ENCODE data around the gene GAREM1. TPM values are rescaled to one million over a fixed set of nuclear protein-coding genes. Genes with fewer than 3 reads are reported as not detected.

Gene GAREM1
- total RNA-seq, 1 experiment from 2014 or later, result 11.1 TPM

DNA sequence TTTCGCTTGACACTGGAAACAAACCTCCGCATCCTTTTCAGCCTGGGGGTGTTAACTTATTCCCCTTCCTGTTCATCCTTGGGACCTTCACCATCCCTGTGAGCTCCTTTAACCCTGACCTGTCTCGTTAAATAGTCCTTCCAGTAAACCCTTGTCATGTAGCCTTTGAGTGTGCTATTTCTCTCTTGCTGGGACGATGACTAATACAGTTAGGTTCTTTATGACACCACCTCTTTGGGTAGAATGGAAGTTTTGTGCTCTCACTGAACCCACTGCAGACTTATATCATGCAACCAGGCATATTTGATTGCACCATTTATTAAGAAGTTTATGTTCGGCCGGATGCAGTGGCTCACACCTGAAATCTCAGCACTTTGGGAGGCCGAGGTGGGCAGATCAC lies 40.5 kb upstream of the GAREM1 start (continued):
- TF ChIP-seq, protein P1, sequence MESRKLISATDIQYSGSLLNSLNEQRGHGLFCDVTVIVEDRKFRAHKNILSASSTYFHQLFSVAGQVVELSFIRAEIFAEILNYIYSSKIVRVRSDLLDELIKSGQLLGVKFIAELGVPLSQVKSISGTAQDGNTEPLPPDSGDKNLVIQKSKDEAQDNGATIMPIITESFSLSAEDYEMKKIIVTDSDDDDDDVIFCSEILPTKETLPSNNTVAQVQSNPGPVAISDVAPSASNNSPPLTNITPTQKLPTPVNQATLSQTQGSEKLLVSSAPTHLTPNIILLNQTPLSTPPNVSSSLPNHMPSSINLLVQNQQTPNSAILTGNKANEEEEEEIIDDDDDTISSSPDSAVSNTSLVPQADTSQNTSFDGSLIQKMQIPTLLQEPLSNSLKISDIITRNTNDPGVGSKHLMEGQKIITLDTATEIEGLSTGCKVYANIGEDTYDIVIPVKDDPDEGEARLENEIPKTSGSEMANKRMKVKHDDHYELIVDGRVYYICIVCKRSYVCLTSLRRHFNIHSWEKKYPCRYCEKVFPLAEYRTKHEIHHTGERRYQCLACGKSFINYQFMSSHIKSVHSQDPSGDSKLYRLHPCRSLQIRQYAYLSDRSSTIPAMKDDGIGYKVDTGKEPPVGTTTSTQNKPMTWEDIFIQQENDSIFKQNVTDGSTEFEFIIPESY (IDR thresholded peaks at IDR 0.05; ENCODE audit: extremely low read depth, insufficient replicate concordance, low read length), result no peak
- TF ChIP-seq, protein P2, sequence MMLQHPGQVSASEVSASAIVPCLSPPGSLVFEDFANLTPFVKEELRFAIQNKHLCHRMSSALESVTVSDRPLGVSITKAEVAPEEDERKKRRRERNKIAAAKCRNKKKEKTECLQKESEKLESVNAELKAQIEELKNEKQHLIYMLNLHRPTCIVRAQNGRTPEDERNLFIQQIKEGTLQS (IDR thresholded peaks at IDR 0.05), result no peak
- TF ChIP-seq CEBPB (IDR thresholded peaks at IDR 0.05; ENCODE audit: low read depth), result no peak
- no peak for TF ChIP-seq SRF (IDR thresholded peaks at IDR 0.05; ENCODE audit: low read depth)
- TF ChIP-seq YY1 (IDR thresholded peaks at IDR 0.05; ENCODE audit: extremely low read depth, insufficient replicate concordance, low read depth, low read length), result no peak
- no peak for TF ChIP-seq EZH2 (IDR thresholded peaks at IDR 0.05)
- no peak for TF ChIP-seq JUND (IDR thresholded peaks at IDR 0.05)
- TF ChIP-seq ZFX (IDR thresholded peaks at IDR 0.05), result no peak
- no peak for TF ChIP-seq ZNF274 (IDR thresholded peaks at IDR 0.05; ENCODE audit: low read depth, low read length)

DNA sequence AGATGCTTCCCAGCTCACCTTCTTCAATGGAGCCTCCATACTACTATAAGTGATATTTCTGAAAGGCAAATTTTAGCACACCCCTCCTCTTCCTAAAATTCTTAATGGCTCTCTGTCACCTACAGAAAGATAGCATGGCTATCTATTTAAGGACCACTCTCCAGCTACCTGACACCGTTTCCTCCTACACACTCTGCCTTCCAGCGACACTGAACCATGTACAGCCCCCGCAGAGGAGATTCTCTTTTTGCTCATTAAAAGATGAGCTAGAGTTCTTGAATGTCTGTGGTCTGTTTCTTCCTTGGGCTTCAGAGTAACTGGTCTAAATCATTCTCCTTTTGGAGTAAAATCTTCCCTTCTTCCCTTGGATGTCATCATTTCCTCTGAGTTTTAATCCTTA lies 38.4 kb upstream of the GAREM1 start:
- DNase-seq (ENCODE audit: low read depth, low spot score), result no peak
- H3K79me2 ChIP-seq (ENCODE audit: insufficient read depth, low read length), result no peaks in the 10 kb centered on the region
- H3K4me1 ChIP-seq (ENCODE audit: control insufficient read depth in 1 of 2, insufficient read depth in 2 of 2, low read length in 2 of 2), result no peaks in the 10 kb centered on the region
- H3K27ac ChIP-seq (ENCODE audit: low read depth, low read length), result no peak overlapping the region
- POLR2A ChIA-PET, result no interaction called here
- H3K9me3 ChIP-seq (ENCODE audit: control insufficient read depth in 1 of 2, insufficient read depth in 1 of 2, low read depth in 1 of 2, low read length in 2 of 2), result no peaks in the 10 kb centered on the region
- H2AFZ ChIP-seq (ENCODE audit: low read depth, low read length, poor library complexity, severe bottlenecking), result no peak overlapping the region
- TF ChIP-seq, protein P3, sequence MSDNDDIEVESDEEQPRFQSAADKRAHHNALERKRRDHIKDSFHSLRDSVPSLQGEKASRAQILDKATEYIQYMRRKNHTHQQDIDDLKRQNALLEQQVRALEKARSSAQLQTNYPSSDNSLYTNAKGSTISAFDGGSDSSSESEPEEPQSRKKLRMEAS (IDR thresholded peaks at IDR 0.05), result no peak
- TF ChIP-seq ZFX (IDR thresholded peaks at IDR 0.05) (no peak), ELF1 (IDR thresholded peaks at IDR 0.05; ENCODE audit: borderline replicate concordance, low read depth) (no peak), JUND (IDR thresholded peaks at IDR 0.05) (no peak), SRF (IDR thresholded peaks at IDR 0.05; ENCODE audit: low read depth) (no peak), EZH2 (IDR thresholded peaks at IDR 0.05) (no peak), CEBPB (IDR thresholded peaks at IDR 0.05; ENCODE audit: low read depth) (no peak), EZH2phosphoT487 (IDR thresholded peaks at IDR 0.05; ENCODE audit: borderline replicate concordance) (no peak), ZNF274 (IDR thresholded peaks at IDR 0.05; ENCODE audit: low read depth, low read length) (no peak), SIN3A (IDR thresholded peaks at IDR 0.05; ENCODE audit: low read depth) (no peak), SP1 (IDR thresholded peaks at IDR 0.05; ENCODE audit: low read depth) (no peak), FOSL1 (IDR thresholded peaks at IDR 0.05; ENCODE audit: low read depth) (no peak), RAD21 (IDR thresholded peaks at IDR 0.05; ENCODE audit: low read depth) (no peak), POLR2AphosphoS5 (IDR thresholded peaks at IDR 0.05; ENCODE audit: low read depth, low read length) (no peak)
- TF ChIP-seq, protein P4, sequence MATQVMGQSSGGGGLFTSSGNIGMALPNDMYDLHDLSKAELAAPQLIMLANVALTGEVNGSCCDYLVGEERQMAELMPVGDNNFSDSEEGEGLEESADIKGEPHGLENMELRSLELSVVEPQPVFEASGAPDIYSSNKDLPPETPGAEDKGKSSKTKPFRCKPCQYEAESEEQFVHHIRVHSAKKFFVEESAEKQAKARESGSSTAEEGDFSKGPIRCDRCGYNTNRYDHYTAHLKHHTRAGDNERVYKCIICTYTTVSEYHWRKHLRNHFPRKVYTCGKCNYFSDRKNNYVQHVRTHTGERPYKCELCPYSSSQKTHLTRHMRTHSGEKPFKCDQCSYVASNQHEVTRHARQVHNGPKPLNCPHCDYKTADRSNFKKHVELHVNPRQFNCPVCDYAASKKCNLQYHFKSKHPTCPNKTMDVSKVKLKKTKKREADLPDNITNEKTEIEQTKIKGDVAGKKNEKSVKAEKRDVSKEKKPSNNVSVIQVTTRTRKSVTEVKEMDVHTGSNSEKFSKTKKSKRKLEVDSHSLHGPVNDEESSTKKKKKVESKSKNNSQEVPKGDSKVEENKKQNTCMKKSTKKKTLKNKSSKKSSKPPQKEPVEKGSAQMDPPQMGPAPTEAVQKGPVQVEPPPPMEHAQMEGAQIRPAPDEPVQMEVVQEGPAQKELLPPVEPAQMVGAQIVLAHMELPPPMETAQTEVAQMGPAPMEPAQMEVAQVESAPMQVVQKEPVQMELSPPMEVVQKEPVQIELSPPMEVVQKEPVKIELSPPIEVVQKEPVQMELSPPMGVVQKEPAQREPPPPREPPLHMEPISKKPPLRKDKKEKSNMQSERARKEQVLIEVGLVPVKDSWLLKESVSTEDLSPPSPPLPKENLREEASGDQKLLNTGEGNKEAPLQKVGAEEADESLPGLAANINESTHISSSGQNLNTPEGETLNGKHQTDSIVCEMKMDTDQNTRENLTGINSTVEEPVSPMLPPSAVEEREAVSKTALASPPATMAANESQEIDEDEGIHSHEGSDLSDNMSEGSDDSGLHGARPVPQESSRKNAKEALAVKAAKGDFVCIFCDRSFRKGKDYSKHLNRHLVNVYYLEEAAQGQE (IDR thresholded peaks at IDR 0.05; ENCODE audit: low read depth), result no peak
- TF ChIP-seq, protein P2 (IDR thresholded peaks at IDR 0.05), result no peak
- no peak overlapping the region for H3K9ac ChIP-seq (ENCODE audit: low read length)
- no peak for ATAC-seq
- H4K20me1 ChIP-seq (ENCODE audit: insufficient read depth), result no peaks in the 10 kb centered on the region
- RAD21 ChIA-PET (ENCODE audit: low non-redundant PET in 1 of 2, low total read pairs in 2 of 2, uncharacterized antibody in 2 of 2, unreplicated experiment in 2 of 2), result no interaction called here
- no TSS peak for BruUV-seq (replicated peaks)
- no peak overlapping the region for H3K4me3 ChIP-seq (replicated peaks in 1 of 2; ENCODE audit: low read depth in 1 of 2, low read length in 2 of 2)
- CTCF ChIA-PET, result no interaction called here
- intact Hi-C loops (cut with micrococcal nuclease), result no loop called here
- no peaks in the 10 kb centered on the region for H3K9me2 ChIP-seq (ENCODE audit: insufficient read depth)
- no peaks in the 10 kb centered on the region for H3K36me3 ChIP-seq (ENCODE audit: control insufficient read depth in 1 of 2, insufficient read depth in 2 of 2, low read length in 2 of 2)
- no peak overlapping the region for H3K4me2 ChIP-seq (ENCODE audit: low read length)
- H3K27me3 ChIP-seq (ENCODE audit: insufficient read depth, low read length), result no peaks in the 10 kb centered on the region

Data from HCT116 (cell line).